GM12873 (cell line): ENCODE results near the gene TMEM178A.

ENCODE experiments used
- TF ChIP-seq, protein P1 (sequence below): IDR thresholded peaks from 2 replicates; pipeline ENCODE4 v1.5.1; 2012; ENCODE audit warnings: low read depth, mild to moderate bottlenecking, moderate library complexity, low read length, control low read depth; ENCODE audit not compliant: insufficient read depth; ENCODE audit errors: missing control alignments

Gene TMEM178A

DNA sequence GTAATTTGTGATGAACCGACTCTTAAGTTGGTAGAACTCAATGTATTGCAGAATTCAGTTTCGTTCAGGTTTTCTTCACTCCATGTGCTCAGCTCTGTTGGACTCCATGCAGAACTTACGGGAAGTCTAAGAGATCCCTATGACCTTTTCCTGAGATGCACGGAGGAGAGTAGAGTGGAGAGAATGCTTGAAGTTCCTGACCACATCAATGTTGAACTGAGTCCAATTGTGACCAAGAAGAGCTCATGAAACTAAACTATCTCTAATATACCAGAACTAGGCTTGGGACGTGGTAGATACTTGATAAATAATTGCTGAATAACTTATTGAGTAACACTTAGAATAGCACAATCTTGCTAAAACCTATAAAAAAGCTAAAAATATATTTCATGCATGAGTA, 47.2 kb downstream of the TMEM178A start:
- TF ChIP-seq, protein P1, sequence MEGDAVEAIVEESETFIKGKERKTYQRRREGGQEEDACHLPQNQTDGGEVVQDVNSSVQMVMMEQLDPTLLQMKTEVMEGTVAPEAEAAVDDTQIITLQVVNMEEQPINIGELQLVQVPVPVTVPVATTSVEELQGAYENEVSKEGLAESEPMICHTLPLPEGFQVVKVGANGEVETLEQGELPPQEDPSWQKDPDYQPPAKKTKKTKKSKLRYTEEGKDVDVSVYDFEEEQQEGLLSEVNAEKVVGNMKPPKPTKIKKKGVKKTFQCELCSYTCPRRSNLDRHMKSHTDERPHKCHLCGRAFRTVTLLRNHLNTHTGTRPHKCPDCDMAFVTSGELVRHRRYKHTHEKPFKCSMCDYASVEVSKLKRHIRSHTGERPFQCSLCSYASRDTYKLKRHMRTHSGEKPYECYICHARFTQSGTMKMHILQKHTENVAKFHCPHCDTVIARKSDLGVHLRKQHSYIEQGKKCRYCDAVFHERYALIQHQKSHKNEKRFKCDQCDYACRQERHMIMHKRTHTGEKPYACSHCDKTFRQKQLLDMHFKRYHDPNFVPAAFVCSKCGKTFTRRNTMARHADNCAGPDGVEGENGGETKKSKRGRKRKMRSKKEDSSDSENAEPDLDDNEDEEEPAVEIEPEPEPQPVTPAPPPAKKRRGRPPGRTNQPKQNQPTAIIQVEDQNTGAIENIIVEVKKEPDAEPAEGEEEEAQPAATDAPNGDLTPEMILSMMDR = no peak

DNA sequence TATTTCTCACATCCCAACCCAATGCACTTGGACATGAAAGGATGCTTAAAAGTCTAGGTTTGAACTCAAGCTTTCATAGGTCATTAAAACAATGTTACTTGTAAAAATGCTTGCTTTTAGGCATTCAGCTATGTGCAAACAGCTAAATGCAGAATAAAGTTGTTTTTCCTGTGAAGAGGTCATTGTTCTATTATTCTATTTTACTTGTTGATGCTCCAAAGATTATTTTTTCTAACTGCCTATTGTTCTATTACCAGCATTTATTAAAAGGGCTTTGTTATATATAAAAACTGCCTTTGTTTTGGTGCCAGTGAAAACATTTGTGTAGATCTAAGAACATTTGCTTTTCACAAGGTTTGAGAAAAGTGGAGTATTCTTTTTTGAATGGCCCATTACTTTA, 49.4 kb downstream of the TMEM178A start:
- TF ChIP-seq, protein P1 = no peak

DNA sequence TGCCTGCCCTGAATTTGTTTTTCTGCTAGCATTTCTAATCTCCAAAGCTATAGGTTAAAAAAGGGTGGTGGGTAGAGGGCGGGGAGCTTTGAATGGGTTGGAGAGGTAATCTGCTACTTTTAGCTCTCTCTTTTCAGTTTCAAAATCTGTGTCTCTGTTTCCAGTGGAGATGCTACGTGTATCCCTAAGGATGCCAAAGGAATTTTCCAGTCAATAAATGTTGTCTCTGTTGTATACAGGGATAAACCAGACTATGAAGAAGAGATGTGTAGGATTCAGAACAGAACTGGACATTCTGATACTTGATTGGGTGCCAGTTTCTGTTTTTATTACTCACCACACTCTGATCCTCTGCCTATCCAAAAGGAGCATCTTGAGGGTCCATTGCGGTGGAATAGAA, 50.1 kb downstream of the TMEM178A start:
- TF ChIP-seq, protein P1 = no peak

DNA sequence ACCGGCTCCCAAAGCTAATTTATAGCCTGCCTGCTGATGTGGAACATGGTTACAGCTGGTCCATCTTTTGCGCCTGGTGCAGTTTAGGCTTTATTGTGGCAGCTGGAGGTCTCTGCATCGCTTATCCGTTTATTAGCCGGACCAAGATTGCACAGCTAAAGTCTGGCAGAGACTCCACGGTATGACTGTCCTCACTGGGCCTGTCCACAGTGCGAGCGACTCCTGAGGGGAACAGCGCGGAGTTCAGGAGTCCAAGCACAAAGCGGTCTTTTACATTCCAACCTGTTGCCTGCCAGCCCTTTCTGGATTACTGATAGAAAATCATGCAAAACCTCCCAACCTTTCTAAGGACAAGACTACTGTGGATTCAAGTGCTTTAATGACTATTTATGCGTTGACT, 51.4 kb downstream of the TMEM178A start:
- TF ChIP-seq, protein P1 = no peak

DNA sequence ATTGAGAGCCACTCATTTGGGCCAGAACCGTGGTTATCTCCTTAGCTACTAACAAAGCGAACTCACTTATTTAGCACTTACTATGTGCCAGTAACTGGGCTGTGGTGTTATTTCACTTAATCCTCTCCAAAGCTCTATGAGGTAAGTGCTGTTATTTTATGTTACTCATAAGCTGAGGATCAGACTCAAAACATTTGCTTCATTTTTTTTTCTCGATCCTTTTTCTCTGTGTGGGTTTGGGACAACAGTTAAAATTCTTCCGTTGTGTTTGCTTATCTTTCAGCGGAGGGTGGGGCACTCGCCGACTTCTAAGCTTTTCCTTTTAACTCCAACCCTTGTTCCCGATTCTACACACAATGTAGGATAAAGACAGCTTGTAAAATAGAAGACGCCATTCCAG, 52.8 kb downstream of the TMEM178A start:
- TF ChIP-seq, protein P1 = no peak

DNA sequence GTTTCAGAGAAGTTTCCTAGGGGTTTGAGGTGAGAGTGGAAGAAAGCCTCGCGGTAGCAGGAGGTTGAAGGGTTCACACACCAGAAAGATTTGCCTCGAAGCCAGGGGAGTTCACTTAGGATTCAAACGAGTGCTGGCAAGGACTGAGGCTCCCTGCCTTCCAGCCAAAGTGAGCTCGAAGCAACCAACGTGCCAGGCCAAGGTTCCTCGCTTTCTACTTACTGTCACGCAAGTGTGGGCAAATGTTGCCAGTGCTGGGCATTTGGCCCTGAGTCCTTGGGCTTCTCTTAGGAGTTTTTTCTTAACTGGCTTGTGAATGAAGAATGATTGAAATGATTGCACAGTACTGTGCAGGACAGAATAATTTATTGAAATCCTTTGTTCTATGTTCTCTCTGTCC, 53.6 kb downstream of the TMEM178A start:
- TF ChIP-seq, protein P1 = no peak

DNA sequence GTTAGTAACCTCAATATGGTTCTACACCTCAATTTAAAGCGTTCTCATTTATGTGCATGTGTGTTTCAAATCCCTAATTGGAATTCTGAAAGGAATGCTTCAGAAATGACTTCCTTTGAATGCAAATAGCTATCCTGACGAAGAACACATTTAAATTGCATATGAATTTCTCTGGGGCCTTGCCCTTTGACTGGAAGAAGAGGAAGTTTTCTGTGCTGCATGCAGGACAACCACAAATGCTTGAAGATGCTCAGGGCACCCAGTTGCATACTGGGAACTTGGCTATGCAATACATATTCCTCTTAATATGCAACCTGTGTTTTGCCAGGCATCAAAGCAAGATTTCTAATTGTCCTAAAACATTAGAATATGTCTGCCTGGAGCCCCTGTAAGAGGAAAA, 55.3 kb downstream of the TMEM178A start:
- TF ChIP-seq, protein P1 = no peak

DNA sequence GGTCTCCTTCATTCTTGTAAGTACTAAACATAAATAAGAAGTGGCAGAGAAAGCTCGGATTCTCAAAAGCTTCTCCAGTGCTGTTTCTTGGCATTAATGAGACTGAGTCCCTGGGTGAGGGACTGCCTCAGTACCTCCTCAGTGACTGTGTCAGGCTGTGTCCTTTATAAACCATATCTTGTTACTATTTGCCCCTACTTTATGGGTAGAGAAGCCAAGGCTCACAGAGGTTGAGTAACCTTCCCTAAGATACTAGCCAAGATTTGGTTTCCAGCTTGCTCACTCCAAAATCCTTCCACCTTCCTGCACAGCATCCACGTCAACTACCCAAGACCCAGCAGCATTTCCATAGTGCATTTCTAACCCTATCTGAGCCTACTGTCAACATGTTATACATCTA, 57.8 kb downstream of the TMEM178A start:
- TF ChIP-seq, protein P1 = no peak
